LoVo (cell line): ENCODE results near the gene FAM168B.
"Not testable (repeated sequence)": the region's sequence is repeated elsewhere in the genome, so short reads cannot be mapped to it uniquely, and the experiment has no call there.

Source experiments
- DNase-seq: peaks from one replicate; pipeline ENCODE4 v3.0.0-alpha.2; 2016; ENCODE audit warnings: low spot score

The FAM168B gene

DNA sequence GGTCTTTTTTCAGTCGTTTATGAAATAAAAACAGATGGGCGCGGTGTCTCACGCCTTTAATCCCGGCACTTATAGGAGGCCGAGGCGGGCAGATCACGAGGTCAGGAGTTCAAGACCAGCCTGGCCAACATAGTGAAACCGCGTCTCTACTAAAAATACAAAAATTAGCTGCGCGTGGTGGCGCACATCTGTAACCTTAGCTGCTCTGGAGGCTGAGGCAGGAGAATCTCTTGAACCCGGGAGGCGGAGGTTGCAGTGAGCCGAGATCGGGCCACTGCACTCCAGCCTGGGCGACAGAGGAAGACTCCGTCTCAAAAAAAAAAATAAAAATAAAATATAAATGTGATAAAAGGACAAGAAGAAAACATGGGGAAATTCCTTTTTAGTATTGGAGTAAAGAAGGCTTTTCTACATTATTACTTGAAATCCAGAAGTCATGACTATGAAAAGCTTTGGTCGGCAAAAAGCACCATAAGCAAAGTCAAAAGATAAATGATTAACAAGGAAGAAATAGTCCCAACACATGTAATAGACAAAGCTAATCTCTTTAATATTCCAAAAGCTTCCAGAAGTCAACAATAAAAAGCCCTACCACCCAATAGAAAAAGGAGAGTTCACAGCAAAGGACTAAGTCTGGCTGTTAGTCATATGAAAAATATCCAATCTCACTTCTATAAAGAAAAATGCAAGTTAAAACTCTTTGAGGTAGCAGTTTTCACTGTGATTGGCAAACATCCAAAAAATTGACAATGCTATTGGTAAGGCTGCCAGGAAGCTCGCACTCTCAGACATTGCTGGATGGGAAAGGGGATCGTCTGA is 1.4 kb upstream of the FAM168B start:
- no peak for DNase-seq

DNA sequence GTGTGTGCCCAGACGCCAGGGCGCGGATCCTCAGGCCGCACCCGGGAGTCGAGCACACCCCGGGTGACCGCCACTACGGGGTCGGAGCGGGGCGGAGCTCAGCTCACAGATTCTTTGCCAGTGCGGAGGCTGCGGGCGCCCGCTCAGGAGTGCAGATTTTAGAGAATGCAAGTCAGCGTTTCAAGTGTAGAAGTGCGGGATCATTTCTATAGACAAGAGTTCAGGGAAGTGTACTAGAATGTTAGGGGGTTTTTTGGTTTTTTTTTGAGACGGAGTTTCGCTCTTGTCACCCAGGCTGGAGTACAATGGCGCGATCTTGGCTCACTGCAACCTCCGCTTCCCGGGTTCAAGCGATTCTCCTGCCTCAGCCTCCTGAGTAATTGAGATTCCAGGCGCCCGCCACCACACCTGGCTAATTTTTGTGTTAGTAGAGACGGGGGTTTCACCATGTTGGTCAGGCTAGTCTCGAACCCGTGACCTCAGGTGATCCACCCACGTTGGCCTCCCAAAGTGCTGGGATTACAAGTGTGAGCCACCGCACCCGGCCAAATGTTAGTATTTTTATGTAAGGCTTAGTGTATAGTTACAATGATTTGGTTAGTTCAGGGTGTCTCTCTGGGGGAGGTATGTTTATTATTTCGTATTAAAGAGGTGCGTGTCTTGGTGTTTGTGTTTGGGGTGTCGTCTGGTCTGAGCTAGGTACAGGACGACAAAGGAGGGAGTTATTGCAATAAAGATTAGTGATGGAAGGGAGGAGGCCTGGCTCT is 619 bp upstream of the FAM168B start:
- no peak for DNase-seq

DNA sequence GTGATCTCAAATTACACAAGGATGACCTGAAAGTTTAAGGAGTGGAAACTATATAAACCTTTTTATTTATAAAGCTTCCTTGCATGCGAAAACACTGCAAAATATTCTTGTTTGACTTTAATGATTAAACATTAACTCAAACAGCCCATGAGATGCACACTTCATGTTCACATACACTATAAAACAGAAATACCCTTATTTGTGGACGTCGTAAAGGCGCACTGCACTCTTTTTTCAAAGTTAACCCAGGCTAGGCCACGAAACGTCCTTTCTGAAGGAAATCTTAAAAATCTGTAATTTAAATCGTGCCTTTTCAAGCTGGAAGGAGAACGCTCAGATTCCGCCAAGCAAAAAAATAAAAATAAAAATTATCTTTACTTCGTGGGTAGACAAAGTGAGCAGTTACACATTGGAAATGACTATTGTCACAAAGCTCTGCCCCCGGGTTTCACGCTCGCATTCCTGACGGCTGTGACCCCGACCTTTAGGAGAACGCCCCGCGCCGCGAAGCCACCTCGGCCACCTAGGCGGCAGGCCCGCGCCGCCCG is 728 bp downstream of the FAM168B start:
- DNase-seq, result no peak

DNA sequence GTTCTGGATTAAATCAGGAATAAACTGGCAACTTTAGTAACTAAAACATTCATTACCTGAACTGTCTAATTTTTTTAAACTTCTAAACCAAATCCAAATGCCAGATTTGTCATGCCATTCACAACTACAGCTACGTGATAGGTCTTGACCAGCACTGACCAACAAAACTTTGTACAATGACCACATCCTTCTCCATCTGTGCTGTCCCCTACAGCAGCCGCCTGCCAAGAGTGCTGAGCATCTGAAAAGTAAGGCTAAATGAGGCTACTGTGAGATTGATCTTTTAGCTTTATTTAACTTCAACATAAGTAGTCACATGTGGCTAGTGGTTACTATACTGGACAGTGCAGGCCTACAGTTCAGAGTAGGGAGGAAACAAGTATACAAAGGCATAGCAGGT is 7.6 kb downstream of the FAM168B start:
- no peak for DNase-seq

DNA sequence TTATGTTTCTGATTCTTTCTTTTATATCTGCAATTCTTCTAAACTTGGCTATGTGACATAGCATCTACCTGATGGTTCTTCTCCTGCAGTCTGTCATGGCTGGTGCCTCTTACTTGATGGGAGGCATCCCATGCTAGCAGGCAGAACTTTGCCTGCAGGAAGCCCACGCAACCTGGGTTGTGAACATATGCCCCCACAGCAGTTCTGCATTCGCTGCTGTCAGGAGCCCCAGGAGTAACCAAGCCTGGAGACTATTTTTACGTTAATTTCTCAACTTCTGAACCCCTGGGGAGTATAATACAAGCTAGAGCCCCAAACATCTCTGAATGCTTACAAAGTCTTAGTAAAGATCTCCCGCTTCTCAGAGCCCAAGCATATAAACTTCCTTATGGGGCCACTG is 12.1 kb downstream of the FAM168B start:
- DNase-seq, result no peak

DNA sequence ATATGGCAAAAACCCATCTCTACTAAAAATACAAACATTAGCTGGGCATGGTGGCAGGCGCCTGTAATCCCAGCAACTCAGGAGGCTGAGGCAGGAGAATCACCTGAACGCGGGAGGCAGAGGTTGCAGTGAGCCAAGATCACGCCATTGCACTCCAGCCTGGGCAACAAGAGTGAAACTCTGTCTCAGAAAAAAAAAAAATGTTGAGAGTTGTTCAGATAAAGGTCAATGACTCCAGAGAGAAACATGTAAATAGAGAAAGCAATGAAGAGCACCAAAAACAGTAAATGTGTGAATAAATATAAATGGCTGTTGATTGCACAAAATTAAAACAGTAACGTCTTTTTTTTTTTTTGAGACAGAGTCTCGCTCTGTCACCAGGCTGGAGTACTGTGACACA is 13.3 kb downstream of the FAM168B start:
- DNase-seq, result not testable (repeated sequence)

DNA sequence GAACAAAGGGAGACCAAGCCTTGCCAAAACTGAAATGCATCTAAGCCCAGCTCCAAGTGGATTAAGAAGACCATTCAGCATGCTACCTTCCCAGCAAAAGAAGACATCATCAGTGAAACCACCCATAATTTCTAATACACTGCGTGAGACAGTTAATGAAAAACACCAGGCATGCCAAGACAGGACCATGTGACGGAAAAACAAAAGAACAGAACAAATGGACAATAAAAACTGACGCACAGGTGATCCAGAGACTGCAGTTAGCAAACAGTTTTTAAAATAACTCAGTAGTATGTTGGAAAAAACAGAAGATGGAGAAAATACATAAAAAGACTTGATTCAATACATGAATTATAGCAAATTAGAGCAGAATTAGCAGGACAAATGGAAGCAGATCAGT is 15.3 kb downstream of the FAM168B start:
- DNase-seq, result no peak

DNA sequence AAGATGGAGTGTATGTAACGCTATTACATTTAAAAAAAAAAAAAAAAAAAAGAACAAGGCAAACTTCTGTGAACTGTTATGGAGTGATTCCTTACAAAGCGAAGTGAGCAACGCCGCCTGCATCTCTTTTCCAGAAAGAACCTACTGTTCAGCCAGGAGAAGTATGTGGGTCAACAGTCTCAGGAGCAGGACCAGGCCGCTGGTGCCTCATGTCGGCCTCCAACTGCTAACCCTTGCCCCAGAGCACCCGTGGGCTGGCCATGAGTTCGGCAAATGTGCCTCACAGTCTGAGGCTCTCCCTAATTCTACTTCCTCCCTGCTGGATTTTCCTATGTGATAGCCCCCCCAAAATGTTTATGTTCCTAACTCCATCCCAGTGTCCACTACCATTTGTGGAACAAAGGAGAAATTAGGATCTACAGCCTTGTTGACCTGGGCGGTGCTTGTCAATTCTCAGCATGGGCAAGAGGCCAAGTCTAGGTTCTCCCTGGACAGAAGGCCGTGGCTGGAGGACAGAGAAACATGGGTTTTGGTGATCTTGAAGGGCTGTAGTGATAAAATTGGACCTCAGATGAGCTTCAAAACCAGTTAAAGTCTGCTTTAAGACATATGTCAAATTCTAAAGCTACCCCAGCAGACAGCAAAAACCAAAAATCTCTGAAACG is 15.9 kb downstream of the FAM168B start:
- DNase-seq, result no peak

DNA sequence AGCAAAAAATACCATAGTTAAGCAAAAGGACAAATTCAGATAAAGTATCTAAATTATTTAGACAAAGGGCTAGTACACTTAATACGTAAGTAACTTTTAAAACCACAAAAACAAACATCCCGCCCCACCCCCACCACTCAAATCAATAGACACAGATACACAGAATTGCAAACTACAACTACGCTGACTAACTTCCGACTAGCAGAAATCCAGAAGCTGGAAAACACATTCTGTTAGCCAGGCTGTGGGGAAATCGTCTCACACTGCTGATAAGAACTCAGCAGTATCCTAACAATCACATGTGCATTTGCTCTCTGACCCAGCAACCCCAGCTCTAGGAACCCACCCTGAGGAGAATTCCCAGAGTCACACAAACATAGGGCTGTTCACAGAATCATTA is 16.6 kb downstream of the FAM168B start:
- DNase-seq, result no peak

DNA sequence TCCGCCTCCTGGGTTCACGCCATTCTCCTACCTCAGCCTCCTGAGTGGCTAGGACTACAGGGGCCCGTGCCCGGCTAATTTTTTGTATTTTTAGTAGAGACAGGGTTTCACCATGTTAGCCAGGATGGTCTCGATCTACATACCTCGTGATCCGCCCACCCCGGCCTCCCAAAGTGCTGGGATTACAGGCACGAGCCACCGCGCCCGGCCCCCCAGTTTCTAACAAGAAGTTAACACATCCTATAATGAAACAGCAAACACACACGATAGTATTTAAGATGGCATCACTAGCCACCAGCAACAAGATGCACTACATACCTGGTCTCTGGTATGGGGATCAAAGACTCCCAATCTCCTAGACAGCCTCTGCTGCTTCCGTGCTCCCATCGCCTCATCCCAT is 17.7 kb downstream of the FAM168B start:
- DNase-seq, result not testable (repeated sequence)

DNA sequence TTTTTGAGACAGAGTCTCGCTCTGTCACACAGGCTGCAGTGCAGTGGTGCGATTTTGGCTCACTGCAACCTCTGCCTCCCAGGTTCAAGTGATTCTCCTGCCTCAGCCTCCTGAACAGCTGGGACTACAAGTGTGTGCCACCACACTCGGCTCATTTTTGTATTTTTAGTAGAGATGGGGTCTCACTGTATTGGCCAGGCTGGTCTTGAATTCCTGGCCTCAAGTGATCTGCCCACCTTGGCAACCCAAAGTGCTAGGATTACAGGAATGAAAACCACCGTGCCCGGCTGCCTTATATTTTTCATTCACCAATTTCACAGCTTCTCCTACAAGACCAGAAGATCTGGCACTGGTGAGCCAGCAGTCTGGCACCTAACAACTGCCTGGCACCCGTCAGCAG is 25.1 kb downstream of the FAM168B start:
- not testable (repeated sequence) for DNase-seq

DNA sequence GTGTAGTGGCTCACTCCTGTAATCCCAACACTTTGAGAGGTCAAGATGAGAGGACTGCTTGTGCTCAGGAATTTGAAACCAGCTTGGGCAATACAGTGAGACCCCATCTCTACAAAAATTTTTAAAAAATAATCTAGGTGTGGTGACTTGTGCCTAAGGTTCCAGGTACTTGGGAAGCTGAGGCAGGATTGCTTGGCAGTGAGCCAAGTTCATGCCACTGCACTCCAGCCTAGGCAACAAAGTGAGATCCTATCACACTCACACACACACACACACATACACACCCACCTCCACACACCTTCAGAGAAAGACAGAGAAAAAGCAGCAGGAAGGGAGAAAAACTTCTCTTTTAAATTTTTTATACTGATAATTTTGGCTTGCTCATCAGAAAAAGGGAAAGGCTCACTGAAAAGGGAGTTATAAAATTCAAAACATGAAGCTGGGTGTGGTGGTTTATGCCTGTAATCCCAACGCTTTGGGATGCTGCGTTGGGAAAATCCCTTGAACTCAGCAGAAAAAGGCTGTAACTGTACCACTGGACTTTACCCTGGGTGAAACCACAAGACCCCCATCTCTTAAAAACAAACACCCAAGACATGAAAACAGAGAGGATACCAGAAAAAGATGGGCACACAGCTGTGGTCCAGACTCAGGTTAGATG is 25.7 kb downstream of the FAM168B start:
- DNase-seq, result no peak

DNA sequence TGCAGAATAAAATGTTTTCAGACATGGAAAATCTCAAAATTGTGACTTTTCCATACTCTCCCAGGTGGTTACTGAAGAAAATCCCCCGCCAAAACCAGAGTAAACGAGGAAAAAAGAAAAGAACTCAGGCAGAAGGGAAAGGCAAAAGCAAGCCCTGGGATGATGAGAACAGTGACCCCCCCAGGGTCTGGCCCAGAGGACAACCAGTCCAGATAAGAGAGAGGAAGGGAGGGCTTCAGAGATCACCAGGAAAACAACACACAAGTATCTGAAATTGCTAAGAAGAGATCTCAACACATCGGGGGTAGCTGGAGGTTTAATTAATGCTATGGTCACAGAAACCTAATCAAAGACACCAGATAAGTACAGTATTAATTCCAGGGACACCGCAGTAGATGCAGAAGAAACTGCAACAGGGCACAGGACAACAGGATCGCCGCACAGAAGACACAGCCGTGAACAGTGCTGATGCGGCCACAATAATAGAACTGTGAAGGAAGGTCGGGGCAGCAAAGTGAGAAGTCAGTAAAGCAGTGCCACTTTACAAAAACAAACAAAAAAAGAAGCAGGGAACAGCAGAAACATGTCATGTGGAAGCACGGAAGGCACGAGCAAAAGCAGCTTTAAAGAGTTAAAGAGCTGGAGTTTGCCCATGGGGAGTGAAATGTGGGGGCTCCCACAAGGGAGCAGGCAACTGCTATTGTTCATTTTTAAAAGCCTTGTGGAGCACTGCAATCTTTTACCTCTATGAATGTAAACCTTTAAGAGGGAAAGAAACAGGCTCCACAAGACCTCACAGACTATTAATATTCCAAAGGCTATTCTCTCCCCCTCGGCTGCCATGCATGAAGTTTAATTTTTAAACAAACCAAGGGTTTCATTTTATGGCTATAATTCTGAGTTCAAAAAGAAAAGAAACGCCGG is 28.4 kb downstream of the FAM168B start:
- no peak for DNase-seq

DNA sequence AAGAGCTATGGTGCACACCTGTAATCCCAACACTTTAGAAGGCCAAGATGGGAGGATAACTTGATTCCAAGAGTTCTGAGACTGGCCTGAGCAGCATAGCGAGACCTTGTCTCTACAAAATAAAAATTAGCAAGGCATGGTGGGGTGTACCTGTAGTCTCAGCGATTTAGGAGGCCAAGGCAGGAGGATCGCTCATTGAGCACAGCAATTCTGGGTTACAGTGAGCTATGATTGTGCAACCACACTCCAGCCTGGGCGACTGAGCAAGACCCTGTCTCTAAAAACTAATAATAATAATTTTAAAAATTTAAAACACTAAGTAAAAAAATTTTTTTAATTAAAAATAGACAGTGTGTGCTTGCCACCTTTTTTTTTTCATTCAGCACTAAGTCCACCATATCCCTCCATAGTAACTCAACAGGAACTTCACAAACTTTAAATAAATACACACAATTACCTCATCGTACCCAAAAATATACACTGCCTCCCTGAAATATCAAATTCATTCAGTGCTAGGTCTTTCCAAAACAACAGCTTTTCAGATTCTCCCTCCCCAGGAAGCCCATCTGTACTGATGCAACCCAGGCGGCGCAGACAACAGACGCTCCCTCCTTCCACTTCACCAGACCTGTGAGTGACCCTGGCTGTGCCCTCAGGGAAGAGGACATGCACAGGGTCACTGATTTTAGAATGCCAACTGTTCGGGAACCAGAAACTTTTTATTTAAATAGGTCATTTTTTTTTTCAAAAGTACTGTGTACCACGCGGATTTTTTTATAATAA is 29.6 kb downstream of the FAM168B start:
- DNase-seq, result no peak

DNA sequence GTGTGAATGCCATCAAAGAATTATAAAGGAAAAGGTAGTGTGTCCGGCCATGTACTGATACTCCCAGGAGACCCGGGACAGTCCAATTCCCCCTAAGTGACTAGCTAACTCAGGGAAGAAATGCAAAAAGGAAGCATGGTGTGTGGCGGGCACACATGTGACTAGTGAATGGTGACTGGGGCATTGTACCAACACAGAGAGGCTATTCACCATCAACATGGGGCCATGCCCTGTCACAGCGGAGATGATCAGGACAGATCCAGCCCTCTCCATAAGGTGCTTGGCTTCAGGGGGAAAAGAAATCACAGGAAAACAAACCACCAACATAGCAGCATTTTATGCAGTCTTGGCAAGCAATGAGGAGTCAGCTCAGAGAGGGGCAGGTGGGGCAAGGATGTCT is 34.3 kb downstream of the FAM168B start:
- DNase-seq, result no peak

DNA sequence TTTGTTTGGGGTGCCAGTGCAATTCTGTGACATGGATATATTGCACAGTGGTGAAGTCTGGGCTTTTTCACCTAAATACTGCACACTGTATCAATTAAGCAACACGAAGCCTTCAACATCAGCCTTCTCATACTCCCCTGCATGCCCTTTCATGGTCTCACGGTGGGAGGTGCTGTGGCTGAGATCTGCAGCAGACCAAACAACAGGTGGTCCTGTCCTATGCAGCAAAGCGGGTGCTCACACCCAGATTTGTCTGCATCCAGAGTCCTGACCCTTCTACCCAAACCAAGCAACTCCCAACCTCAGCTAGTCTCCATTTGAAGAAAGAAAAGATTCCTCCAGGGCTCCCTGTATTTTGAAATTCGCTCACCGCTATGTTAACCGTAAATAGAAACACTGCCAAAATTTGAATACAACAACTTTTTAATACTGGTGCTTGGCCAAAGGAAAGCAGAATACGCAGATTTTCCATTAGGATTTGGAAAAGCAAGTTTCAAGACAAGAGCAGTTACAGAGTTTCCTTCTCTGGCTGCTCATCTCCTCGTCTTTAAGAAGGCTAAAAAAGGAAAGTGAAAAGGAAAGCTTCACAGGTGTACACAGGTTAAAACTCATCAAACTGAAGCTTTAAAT is 34.9 kb downstream of the FAM168B start:
- DNase-seq, result no peak

DNA sequence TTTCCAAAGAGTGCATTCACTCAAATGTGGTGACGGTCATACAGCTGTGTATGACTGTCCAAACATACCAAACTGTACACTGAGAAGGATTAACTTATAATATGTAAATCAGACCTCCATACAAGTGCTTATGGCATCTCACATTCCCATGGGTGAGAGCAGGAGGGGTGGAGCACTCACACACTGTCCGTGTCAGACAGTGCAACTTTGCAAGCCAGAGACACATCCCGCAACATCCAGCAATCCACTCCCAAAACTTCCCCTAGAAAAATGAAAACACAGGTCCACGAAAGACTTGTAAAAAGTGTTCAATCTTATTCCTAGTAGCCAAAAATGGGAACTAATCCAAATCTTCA is 36.4 kb downstream of the FAM168B start:
- no peak for DNase-seq

DNA sequence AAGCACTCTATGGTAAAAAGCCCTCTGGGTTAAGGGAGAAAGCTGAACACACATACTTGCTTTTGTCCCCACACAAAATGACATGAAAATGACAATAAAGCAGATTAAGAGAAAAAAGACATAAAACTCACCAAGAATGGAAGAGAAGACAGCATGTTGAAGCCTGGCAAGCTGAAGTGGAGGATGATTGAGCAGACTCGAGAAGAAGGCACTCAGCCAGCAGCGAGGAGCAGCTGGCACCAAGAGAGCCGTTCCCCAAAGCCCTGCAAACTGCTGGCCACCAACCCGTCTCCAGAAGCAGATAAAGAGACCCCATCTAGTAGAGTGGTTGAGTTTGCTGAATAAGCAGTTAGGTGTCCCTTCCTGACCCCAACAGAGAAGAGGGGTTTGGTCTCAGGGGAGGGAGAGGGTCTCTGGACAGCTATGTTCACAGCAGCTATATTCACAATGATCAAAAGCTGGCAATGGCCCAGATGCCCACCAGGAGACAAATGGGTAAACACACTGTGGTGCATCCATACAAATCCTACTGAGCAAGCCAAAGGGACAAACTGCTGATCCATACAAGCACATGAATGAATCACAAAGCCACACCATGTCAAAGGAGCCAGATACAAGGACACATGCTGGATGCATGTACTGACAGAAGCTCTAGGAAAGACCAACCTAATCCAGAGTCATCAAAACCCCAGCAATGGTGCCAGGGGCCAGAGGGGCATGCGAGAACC is 36.9 kb downstream of the FAM168B start:
- no peak for DNase-seq
